Hepatocyte (in vitro differentiated cells): ENCODE data around the gene NIPSNAP3A. TPM values are rescaled to one million over a fixed set of nuclear protein-coding genes. Genes with fewer than 3 reads are reported as not detected.
"Not testable (repeated sequence)": the region's sequence is repeated elsewhere in the genome, so short reads cannot be mapped to it uniquely, and the experiment has no call there.

Experiments
- DNase-seq: peaks from one replicate; pipeline ENCODE4 v3.0.0-alpha.2; 2016; ENCODE audit warnings: low spot score
- H2AFZ ChIP-seq: fragments of 200-600 bp; sonication (generic); 2 replicates; pipeline ENCODE4 v1.6.0; 2016; ENCODE audit warnings: antibody characterized with exemption, mild to moderate bottlenecking
- H3K27ac ChIP-seq: fragments of 200-600 bp; sonication (generic); 2 replicates; pipeline ENCODE4 v1.5.1; 2016; ENCODE audit warnings: mild to moderate bottlenecking
- H3K27me3 ChIP-seq: fragments of 200-600 bp; sonication (generic); 2 replicates; pipeline ENCODE4 v1.6.1; 2016
- H3K36me3 ChIP-seq: fragments of 200-600 bp; sonication (generic); replicated peaks from 2 replicates; pipeline ENCODE4 v1.5.1; 2016; ENCODE audit warnings: low read depth; ENCODE audit not compliant: insufficient read depth
- H3K4me1 ChIP-seq: fragments of 200-600 bp; sonication (generic); 2 replicates; pipeline ENCODE4 v1.5.1; 2016; ENCODE audit warnings: mild to moderate bottlenecking, moderate library complexity; ENCODE audit not compliant: insufficient read depth
- H3K4me2 ChIP-seq: fragments of 200-600 bp; sonication (generic); 2 replicates; pipeline ENCODE4 v1.6.0; 2016
- H3K4me3 ChIP-seq: fragments of 200-600 bp; sonication (generic); 2 replicates; pipeline ENCODE4 v1.5.1; 2016; ENCODE audit warnings: mild to moderate bottlenecking
- H3K79me2 ChIP-seq: fragments of 200-600 bp; sonication (generic); 2 replicates; pipeline ENCODE4 v1.6.0; 2017; ENCODE audit warnings: mild to moderate bottlenecking
- H3K9me2 ChIP-seq: fragments of 200-600 bp; sonication (generic); replicated peaks from 2 replicates; pipeline ENCODE4 v1.6.0; 2017; ENCODE audit warnings: mild to moderate bottlenecking; ENCODE audit not compliant: insufficient read depth
- H3K9me3 ChIP-seq: fragments of 200-600 bp; sonication (generic); 2 replicates; pipeline ENCODE4 v1.5.1; 2016; ENCODE audit warnings: low read depth, mild to moderate bottlenecking
- H4K20me1 ChIP-seq: fragments of 200-600 bp; sonication (generic); 2 replicates; pipeline ENCODE4 v1.6.0; 2016; ENCODE audit warnings: mild to moderate bottlenecking; ENCODE audit not compliant: insufficient read depth, poor library complexity, severe bottlenecking
- CTCF ChIP-seq: fragments of 200-600 bp; sonication (generic); IDR thresholded peaks from 2 replicates; pipeline ENCODE4 v1.5.1; 2016; ENCODE audit warnings: antibody characterized with exemption, mild to moderate bottlenecking; ENCODE audit not compliant: poor library complexity
- EZH2 ChIP-seq: fragments of 200-600 bp; sonication (generic); IDR thresholded peaks from 2 replicates; pipeline ENCODE4 v1.6.1; 2016; ENCODE audit warnings: antibody characterized with exemption, mild to moderate bottlenecking, borderline replicate concordance
- EZH2phosphoT487 ChIP-seq: fragments of 200-600 bp; sonication (generic); IDR thresholded peaks from one replicate; pipeline ENCODE4 v1.6.1; 2018; ENCODE audit warnings: antibody characterized with exemption, mild to moderate bottlenecking, low read depth, moderate library complexity; ENCODE audit not compliant: unreplicated experiment, severe bottlenecking
- WGBS: methylation state at CpG from one replicate; pipeline ENCODE4 v1.1.6; 2016; ENCODE audit warnings: low lambda C conversion rate; ENCODE audit errors: missing lambda C conversion rate; 5-methylcytosine and 5-hydroxymethylcytosine counted together
- polyA plus RNA-seq: library from polyadenylated mRNA; unstranded; fragments of >200 nt; fragmentation: Nextera tagmentation; extraction: Ambion mirVana; gene quantifications from 2 replicates; pipeline ENCODE4 v1.2.1, GENCODE V29; 2016
- total RNA-seq: library from RNA; depleted of rRNA; stranded (reverse); fragments of >200 nt; gene quantifications from 2 replicates; pipeline ENCODE4 v1.2.3, GENCODE V29; 2014

NIPSNAP3A gene
- total RNA-seq = 44.4 and 47.8 TPM in 2 replicates
- polyA plus RNA-seq = 31.8 and 37.3 TPM in 2 replicates

- Histone ChIP-seq H3K36me3 (no peaks in the 10 kb centered on the region), H3K4me3 (peak within 1 kb of the TSS; percentile 88), H3K79me2 (peaks cover 23% of the 10 kb centered on the region), H3K27me3 (no peaks in the 10 kb centered on the region), H3K4me2 (peak within 1 kb of the TSS; percentile 84), H3K27ac (peak within 1 kb of the TSS; percentile 98), H3K9me3 (no peaks in the 10 kb centered on the region), H2AFZ (peak within 1 kb of the TSS; percentile 98), H4K20me1 (no peaks in the 10 kb centered on the region), H3K9me2 (no peaks in the 10 kb centered on the region), H3K4me1 (peaks cover 11% of the 10 kb centered on the region)
- WGBS = under 1% methylated on average over 61 of the region's 71 CpGs
- TF ChIP-seq EZH2phosphoT487 (no peak), CTCF (no peak), EZH2 (no peak)
- DNase-seq = peak; percentile 91
Measured at GRCh38 chr9:104747565-104748358, at the start of gene NIPSNAP3A. Gene NIPSNAP3A, plus strand, starts transcription at chr9:104747683. Its CDS starts 110 bp downstream, at chr9:104747793.

- H3K27ac ChIP-seq = no peak overlapping the region
- DNase-seq = no peak
- H3K79me2 ChIP-seq = no peaks in the 10 kb centered on the region
- no peak overlapping the region for H3K4me2 ChIP-seq
- no peaks in the 10 kb centered on the region for H3K36me3 ChIP-seq
- no peaks in the 10 kb centered on the region for H3K9me2 ChIP-seq
- WGBS = 80% methylated on average over 3 of the region's 3 CpGs
- no peaks in the 10 kb centered on the region for H4K20me1 ChIP-seq
- no peak overlapping the region for H2AFZ ChIP-seq
- no peak for TF ChIP-seq EZH2phosphoT487
- TF ChIP-seq EZH2 = no peak
- no peak for TF ChIP-seq CTCF
- no peaks in the 10 kb centered on the region for H3K9me3 ChIP-seq
- H3K4me1 ChIP-seq = no peaks in the 10 kb centered on the region
- H3K27me3 ChIP-seq = no peaks in the 10 kb centered on the region
- H3K4me3 ChIP-seq = no peak overlapping the region
Measured at GRCh38 chr9:104700306-104700705, 47.2 kb upstream of the NIPSNAP3A start.

GRCh38 chr9:104708737-104709136 is 38.7 kb upstream of the NIPSNAP3A start:
- not testable (repeated sequence) for DNase-seq, H3K79me2 ChIP-seq, H3K4me3 ChIP-seq, H3K4me2 ChIP-seq, H3K9me2 ChIP-seq, H3K9me3 ChIP-seq, H3K27ac ChIP-seq, H2AFZ ChIP-seq, H3K36me3 ChIP-seq, H4K20me1 ChIP-seq, H3K4me1 ChIP-seq, H3K27me3 ChIP-seq
- WGBS = 57% methylated on average over 1 of the region's 1 CpG

GRCh38 chr9:104711604-104712003 is 35.9 kb upstream of the NIPSNAP3A start:
- Histone ChIP-seq H3K27ac (no peak overlapping the region), H2AFZ (no peak overlapping the region), H3K27me3 (no peaks in the 10 kb centered on the region), H3K9me3 (no peaks in the 10 kb centered on the region), H3K9me2 (no peaks in the 10 kb centered on the region), H3K79me2 (no peaks in the 10 kb centered on the region), H3K4me2 (no peak overlapping the region), H3K4me1 (no peaks in the 10 kb centered on the region), H4K20me1 (no peaks in the 10 kb centered on the region), H3K4me3 (no peak overlapping the region), H3K36me3 (no peaks in the 10 kb centered on the region)
- DNase-seq = no peak
- no peak for TF ChIP-seq CTCF
- no peak for TF ChIP-seq EZH2
- no peak for TF ChIP-seq EZH2phosphoT487
- WGBS = 79% methylated on average over 4 of the region's 4 CpGs
